Activated T-cell treated with anti-CD3 and anti-CD28 coated beads, Interleukin-2, amount 50 U/mL, for 4 hours (primary cell): ENCODE measurements around the gene PRSS12. TPM values are rescaled to one million over a fixed set of nuclear protein-coding genes. Genes with fewer than 3 reads are reported as not detected.
"Not testable (repeated sequence)": the region's sequence is repeated elsewhere in the genome, so short reads cannot be mapped to it uniquely, and the experiment has no call there.

ENCODE experiments used
- ATAC-seq, 2 donors: fragments of 200-7000 bp; cut with Tn5 transposase; one replicate each; pipeline ENCODE4 v1.10.0; 2021
- DNase-seq: peaks from one replicate; pipeline ENCODE4 v3.0.0-alpha.2; 2020
- H3K27me3 Mint-ChIP-seq: one replicate; pipeline ENCODE4 v1.8.0; 2021; ENCODE audit warnings: low read depth, mixed read lengths
- H3K36me3 Mint-ChIP-seq: one replicate; pipeline ENCODE4 v1.8.0; 2022; ENCODE audit warnings: mixed read lengths; ENCODE audit not compliant: insufficient read depth
- H3K4me1 Mint-ChIP-seq: one replicate; pipeline ENCODE4 v1.8.0; 2021; ENCODE audit warnings: low read depth, mixed read lengths
- H3K4me3 Mint-ChIP-seq: one replicate; pipeline ENCODE4 v1.8.0; 2021; ENCODE audit warnings: mild to moderate bottlenecking, moderate library complexity, mixed read lengths
- H3K9me3 Mint-ChIP-seq: one replicate; pipeline ENCODE4 v1.8.0; 2021; ENCODE audit warnings: mixed read lengths
- total RNA-seq, 3 donors: library from RNA; stranded (reverse); gene quantifications; one replicate each; pipeline ENCODE4 v1.2.1, GENCODE V29; 2021

PRSS12 gene
- under 1 TPM in 1 of 3 donors, not detected in 2; 0.08 TPM for total RNA-seq

GRCh38 chr4:118352843-118353533 lies at the start of gene PRSS12:
PRSS12 (minus strand) TSS chr4:118353003; CDS start chr4:118352720, 283 bp downstream.
- Mint-ChIP-seq H3K27me3 (peaks cover 74% of the 10 kb centered on the region), H3K36me3 (no peaks in the 10 kb centered on the region), H3K4me3 (peak within 1 kb of the TSS; percentile 68), H3K9me3 (no peaks in the 10 kb centered on the region), H3K4me1 (peaks cover 14% of the 10 kb centered on the region)
- DNase-seq (peak; percentile 12), ATAC-seq (peak; percentile 87)

- no peak overlapping the region for H3K4me3 Mint-ChIP-seq
- no peak for DNase-seq
Observed at GRCh38 chr4:118400356-118400755, 47.6 kb upstream of the PRSS12 start.

GRCh38 chr4:118399883-118400282 lies 47.1 kb upstream of the PRSS12 start:
- H3K36me3 Mint-ChIP-seq, H3K4me1 Mint-ChIP-seq, H3K9me3 Mint-ChIP-seq, ATAC-seq, H3K4me3 Mint-ChIP-seq, DNase-seq: not testable (repeated sequence)
- peaks cover 18% of the 10 kb centered on the region for H3K27me3 Mint-ChIP-seq

More at GRCh38 chr4:118400356-118400755, 47.6 kb upstream of the PRSS12 start:
- H3K27me3 Mint-ChIP-seq = peaks cover 21% of the 10 kb centered on the region
- ATAC-seq = no peak
- no peaks in the 10 kb centered on the region for H3K9me3 Mint-ChIP-seq
- no peaks in the 10 kb centered on the region for H3K4me1 Mint-ChIP-seq
- no peaks in the 10 kb centered on the region for H3K36me3 Mint-ChIP-seq

GRCh38 chr4:118398226-118399090 lies 45.7 kb upstream of the PRSS12 start:
- no peaks in the 10 kb centered on the region for H3K9me3 Mint-ChIP-seq
- peak in 1 of 2 donors; percentile 18 for ATAC-seq
- H3K36me3 Mint-ChIP-seq = no peaks in the 10 kb centered on the region
- H3K4me1 Mint-ChIP-seq = no peaks in the 10 kb centered on the region
- peaks cover 13% of the 10 kb centered on the region for H3K27me3 Mint-ChIP-seq
- H3K4me3 Mint-ChIP-seq = no peak overlapping the region
- no peak for DNase-seq

- ATAC-seq = no peak
- Mint-ChIP-seq H3K36me3 (no peaks in the 10 kb centered on the region), H3K4me1 (no peaks in the 10 kb centered on the region), H3K4me3 (no peak overlapping the region), H3K27me3 (peaks cover 18% of the 10 kb centered on the region), H3K9me3 (peaks cover 3% of the 10 kb centered on the region)
- DNase-seq = no peak
Observed at GRCh38 chr4:118397623-118397979, 44.8 kb upstream of the PRSS12 start.

- Mint-ChIP-seq H3K27me3 (peaks cover 18% of the 10 kb centered on the region), H3K36me3 (no peaks in the 10 kb centered on the region), H3K9me3 (peaks cover 3% of the 10 kb centered on the region), H3K4me3 (no peak overlapping the region), H3K4me1 (no peaks in the 10 kb centered on the region)
- DNase-seq (no peak), ATAC-seq (no peak)
Observed at GRCh38 chr4:118396881-118397622, 44.2 kb upstream of the PRSS12 start.

GRCh38 chr4:118395057-118395644 lies 42.3 kb upstream of the PRSS12 start:
- Mint-ChIP-seq H3K9me3 (peaks cover 3% of the 10 kb centered on the region), H3K27me3 (peaks cover 5% of the 10 kb centered on the region), H3K4me1 (no peaks in the 10 kb centered on the region), H3K36me3 (no peaks in the 10 kb centered on the region), H3K4me3 (no peak overlapping the region)
- ATAC-seq (no peak), DNase-seq (no peak)

GRCh38 chr4:118392509-118392908 lies 39.7 kb upstream of the PRSS12 start:
- not testable (repeated sequence) for H3K9me3 Mint-ChIP-seq, ATAC-seq, H3K4me3 Mint-ChIP-seq, H3K36me3 Mint-ChIP-seq, H3K27me3 Mint-ChIP-seq, DNase-seq, H3K4me1 Mint-ChIP-seq

- Mint-ChIP-seq H3K4me1 (no peaks in the 10 kb centered on the region), H3K27me3 (peaks cover 8% of the 10 kb centered on the region), H3K4me3 (no peak overlapping the region), H3K9me3 (peaks cover 13% of the 10 kb centered on the region), H3K36me3 (no peaks in the 10 kb centered on the region)
- DNase-seq (no peak), ATAC-seq (no peak)
Observed at GRCh38 chr4:118390121-118390520, 37.3 kb upstream of the PRSS12 start.

GRCh38 chr4:118389721-118390120 lies 36.9 kb upstream of the PRSS12 start:
- DNase-seq = no peak
- Mint-ChIP-seq H3K27me3 (peaks cover 8% of the 10 kb centered on the region), H3K36me3 (no peaks in the 10 kb centered on the region), H3K4me1 (no peaks in the 10 kb centered on the region), H3K9me3 (peaks cover 13% of the 10 kb centered on the region), H3K4me3 (no peak overlapping the region)
- ATAC-seq = no peak

- Mint-ChIP-seq H3K36me3 (no peaks in the 10 kb centered on the region), H3K9me3 (peaks cover 13% of the 10 kb centered on the region), H3K27me3 (peaks cover 8% of the 10 kb centered on the region), H3K4me1 (no peaks in the 10 kb centered on the region), H3K4me3 (no peak overlapping the region)
- ATAC-seq (no peak), DNase-seq (no peak)
Observed at GRCh38 chr4:118388606-118389005, 35.8 kb upstream of the PRSS12 start.

GRCh38 chr4:118381902-118382301 lies 29.1 kb upstream of the PRSS12 start:
- Mint-ChIP-seq H3K27me3 (peaks cover 5% of the 10 kb centered on the region), H3K36me3 (no peaks in the 10 kb centered on the region), H3K4me1 (no peaks in the 10 kb centered on the region), H3K4me3 (no peak overlapping the region), H3K9me3 (peaks cover 5% of the 10 kb centered on the region)
- ATAC-seq (no peak), DNase-seq (no peak)

GRCh38 chr4:118373614-118374255 lies 20.9 kb upstream of the PRSS12 start:
- Mint-ChIP-seq H3K27me3 (peaks cover 14% of the 10 kb centered on the region), H3K9me3 (no peaks in the 10 kb centered on the region), H3K36me3 (no peaks in the 10 kb centered on the region), H3K4me1 (no peaks in the 10 kb centered on the region), H3K4me3 (no peak overlapping the region)
- no peak for ATAC-seq
- no peak for DNase-seq

- Mint-ChIP-seq H3K4me3 (no peak overlapping the region), H3K4me1 (no peaks in the 10 kb centered on the region), H3K36me3 (no peaks in the 10 kb centered on the region), H3K27me3 (peaks cover 14% of the 10 kb centered on the region), H3K9me3 (no peaks in the 10 kb centered on the region)
- no peak for DNase-seq
- ATAC-seq = no peak
Observed at GRCh38 chr4:118372251-118372650, 19.4 kb upstream of the PRSS12 start.
